ENCODE data around the gene APC. TPM values are rescaled to one million over a fixed set of nuclear protein-coding genes. Genes with fewer than 3 reads are reported as not detected.

Gene APC
- total RNA-seq, 1 experiment from 2014 or later = 33.7 TPM

- H3K27me3 ChIP-seq (ENCODE audit: control insufficient read depth, insufficient read depth, low read length) = no peaks in the 10 kb centered on the region
- peaks cover 5% of the 10 kb centered on the region; the same call in 1 of the 2 replicates for H3K36me3 ChIP-seq (ENCODE audit: control insufficient read depth, insufficient read depth, low read length)
- H3K4me3 ChIP-seq (ENCODE audit: low read depth in 2 of 2, low read length in 2 of 2) = no peak overlapping the region
- DNase-seq (ENCODE audit: low read depth, low spot score) (no peak), ATAC-seq (no peak)
- intact Hi-C loops (cut with micrococcal nuclease; ENCODE audit: unreplicated experiment) (no loop called here), in situ Hi-C loops (cut with HindIII; ENCODE audit: low pct_unique_long_range_greater_than_20kb, low sequenced_read_pairs) (no loop called here)
- TF ChIP-seq TCF7L2 (IDR thresholded peaks at IDR 0.05; ENCODE audit: low read depth, low read length) (no peak), SIN3A (IDR thresholded peaks at IDR 0.05; ENCODE audit: borderline replicate concordance, insufficient read depth, low read depth, low read length) (no peak), CTCF (IDR thresholded peaks at IDR 0.05) (no peak), POLR2AphosphoS5 (IDR thresholded peaks at IDR 0.05; ENCODE audit: low read depth, low read length) (no peak), REST (IDR thresholded peaks at IDR 0.05; ENCODE audit: insufficient read depth in 1 of 2, low read depth in 2 of 2, low read length in 1 of 2) (no peak)
- ChIA-PET POLR2A (no interaction called here), CTCF (no interaction called here)
- H3K9me3 ChIP-seq (ENCODE audit: control insufficient read depth, insufficient read depth, low read depth, low read length) = no peaks in the 10 kb centered on the region
- no TSS peak for BruUV-seq (replicated peaks)
- H3K27ac ChIP-seq (ENCODE audit: low read length) = no peak overlapping the region
- no peaks in the 10 kb centered on the region; the same call in 1 of the 2 replicates for H3K4me1 ChIP-seq (ENCODE audit: control insufficient read depth, insufficient read depth, low read length)
These were observed 58.4 kb downstream of the APC start for GRCh38 chr5:112795944-112796678.

- intact Hi-C loops (cut with micrococcal nuclease; ENCODE audit: unreplicated experiment) = no loop called here
- CTCF ChIA-PET = no interaction called here
- BruUV-seq (replicated peaks) = no TSS peak
- TF ChIP-seq SIN3A (IDR thresholded peaks at IDR 0.05; ENCODE audit: borderline replicate concordance, insufficient read depth, low read depth, low read length) = no peak
- TF ChIP-seq CTCF (IDR thresholded peaks at IDR 0.05) = no peak
- no peak for TF ChIP-seq REST (IDR thresholded peaks at IDR 0.05; ENCODE audit: insufficient read depth in 1 of 2, low read depth in 2 of 2, low read length in 1 of 2)
- TF ChIP-seq TCF7L2 (IDR thresholded peaks at IDR 0.05; ENCODE audit: low read depth, low read length) = no peak
- no peak for TF ChIP-seq POLR2AphosphoS5 (IDR thresholded peaks at IDR 0.05; ENCODE audit: low read depth, low read length)
- POLR2A ChIA-PET = no interaction called here
- H3K4me1 ChIP-seq (ENCODE audit: control insufficient read depth, insufficient read depth, low read length) = no peaks in the 10 kb centered on the region; the same call in 1 of the 2 replicates
- in situ Hi-C loops (cut with HindIII; ENCODE audit: low pct_unique_long_range_greater_than_20kb, low sequenced_read_pairs) = no loop called here
- H3K9me3 ChIP-seq (ENCODE audit: control insufficient read depth, insufficient read depth, low read depth, low read length) = no peaks in the 10 kb centered on the region
- H3K4me3 ChIP-seq (ENCODE audit: low read depth in 2 of 2, low read length in 2 of 2) = no peak overlapping the region
- H3K27ac ChIP-seq (ENCODE audit: low read length) = no peak overlapping the region
- peaks cover 7% of the 10 kb centered on the region; the same call in 1 of the 2 replicates for H3K36me3 ChIP-seq (ENCODE audit: control insufficient read depth, insufficient read depth, low read length)
- H3K27me3 ChIP-seq (ENCODE audit: control insufficient read depth, insufficient read depth, low read length) = no peaks in the 10 kb centered on the region
- DNase-seq (ENCODE audit: low read depth, low spot score) = no peak
- ATAC-seq = no peak
These were observed 62.0 kb downstream of the APC start for GRCh38 chr5:112799661-112800060.
